Measurements from ENCODE around the gene C6orf47.

Gene C6orf47

DNA sequence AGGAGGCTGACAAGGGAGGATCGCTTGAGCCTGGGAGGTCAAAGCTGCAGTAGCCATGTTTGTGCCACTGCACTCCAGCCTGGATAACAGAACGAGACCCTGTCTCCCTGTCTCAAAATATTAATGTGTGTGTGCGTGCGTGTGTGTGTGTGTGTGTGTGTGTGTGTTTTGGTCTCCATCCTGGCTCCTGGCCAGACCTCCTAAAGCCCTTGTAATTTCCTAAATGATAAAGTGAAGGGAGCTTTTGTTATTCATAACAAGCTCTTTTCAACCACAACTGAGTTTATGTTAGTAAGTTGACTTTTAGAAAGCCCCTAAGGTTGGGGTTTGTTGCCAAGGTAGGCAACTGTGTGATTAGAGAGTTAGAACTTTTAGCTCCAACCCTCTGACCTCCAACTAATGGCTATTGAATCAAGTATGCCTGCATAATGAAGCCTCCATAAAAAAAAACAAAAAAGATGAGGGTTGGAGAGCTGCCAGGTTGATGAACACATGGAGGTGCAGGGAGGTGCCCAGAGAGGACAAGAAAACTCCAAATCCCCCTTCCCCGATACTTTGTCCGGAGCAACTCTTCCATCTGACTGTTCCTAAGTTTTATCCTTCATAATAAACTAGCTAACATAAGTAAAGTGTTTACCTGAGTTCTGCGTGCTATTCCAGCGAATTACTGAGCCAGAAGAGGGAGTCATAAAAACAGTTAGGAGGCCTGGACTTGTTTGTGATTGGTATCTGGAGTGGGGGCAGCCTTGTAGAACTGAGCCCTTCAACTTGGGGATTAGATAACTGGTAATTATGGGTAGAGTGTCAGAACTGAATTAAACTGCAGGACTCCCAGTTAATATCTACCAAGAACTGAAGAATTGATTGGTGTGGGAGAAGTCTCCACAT is 50.8 kb downstream of the C6orf47 start:
- Mint-ChIP-seq H3K4me1 (peaks cover 19% of the 10 kb centered on the region), H3K9me3 (no peaks in the 10 kb centered on the region), H3K27ac (peak overlapping the region; percentile 66), H3K36me3 (ENCODE audit: low read depth) (no peaks in the 10 kb centered on the region), H3K4me3 (no peak overlapping the region), H3K27me3 (ENCODE audit: low read depth, poor library complexity) (peaks cover 11% of the 10 kb centered on the region)
- TF ChIP-seq, protein P1, sequence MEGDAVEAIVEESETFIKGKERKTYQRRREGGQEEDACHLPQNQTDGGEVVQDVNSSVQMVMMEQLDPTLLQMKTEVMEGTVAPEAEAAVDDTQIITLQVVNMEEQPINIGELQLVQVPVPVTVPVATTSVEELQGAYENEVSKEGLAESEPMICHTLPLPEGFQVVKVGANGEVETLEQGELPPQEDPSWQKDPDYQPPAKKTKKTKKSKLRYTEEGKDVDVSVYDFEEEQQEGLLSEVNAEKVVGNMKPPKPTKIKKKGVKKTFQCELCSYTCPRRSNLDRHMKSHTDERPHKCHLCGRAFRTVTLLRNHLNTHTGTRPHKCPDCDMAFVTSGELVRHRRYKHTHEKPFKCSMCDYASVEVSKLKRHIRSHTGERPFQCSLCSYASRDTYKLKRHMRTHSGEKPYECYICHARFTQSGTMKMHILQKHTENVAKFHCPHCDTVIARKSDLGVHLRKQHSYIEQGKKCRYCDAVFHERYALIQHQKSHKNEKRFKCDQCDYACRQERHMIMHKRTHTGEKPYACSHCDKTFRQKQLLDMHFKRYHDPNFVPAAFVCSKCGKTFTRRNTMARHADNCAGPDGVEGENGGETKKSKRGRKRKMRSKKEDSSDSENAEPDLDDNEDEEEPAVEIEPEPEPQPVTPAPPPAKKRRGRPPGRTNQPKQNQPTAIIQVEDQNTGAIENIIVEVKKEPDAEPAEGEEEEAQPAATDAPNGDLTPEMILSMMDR (IDR thresholded peaks at IDR 0.05) = no peak
- DNase-seq = no peak

Measured in nephron progenitor cell (in vitro differentiated cells).